Measurements from ENCODE around the gene DKKL1.

- TF ChIP-seq EZH2phosphoT487 (IDR thresholded peaks at IDR 0.05; ENCODE audit: low read depth, severe bottlenecking, unreplicated experiment) (no peak), EZH2 (IDR thresholded peaks at IDR 0.05; ENCODE audit: borderline replicate concordance) (no peak)
- TF ChIP-seq, protein P1, sequence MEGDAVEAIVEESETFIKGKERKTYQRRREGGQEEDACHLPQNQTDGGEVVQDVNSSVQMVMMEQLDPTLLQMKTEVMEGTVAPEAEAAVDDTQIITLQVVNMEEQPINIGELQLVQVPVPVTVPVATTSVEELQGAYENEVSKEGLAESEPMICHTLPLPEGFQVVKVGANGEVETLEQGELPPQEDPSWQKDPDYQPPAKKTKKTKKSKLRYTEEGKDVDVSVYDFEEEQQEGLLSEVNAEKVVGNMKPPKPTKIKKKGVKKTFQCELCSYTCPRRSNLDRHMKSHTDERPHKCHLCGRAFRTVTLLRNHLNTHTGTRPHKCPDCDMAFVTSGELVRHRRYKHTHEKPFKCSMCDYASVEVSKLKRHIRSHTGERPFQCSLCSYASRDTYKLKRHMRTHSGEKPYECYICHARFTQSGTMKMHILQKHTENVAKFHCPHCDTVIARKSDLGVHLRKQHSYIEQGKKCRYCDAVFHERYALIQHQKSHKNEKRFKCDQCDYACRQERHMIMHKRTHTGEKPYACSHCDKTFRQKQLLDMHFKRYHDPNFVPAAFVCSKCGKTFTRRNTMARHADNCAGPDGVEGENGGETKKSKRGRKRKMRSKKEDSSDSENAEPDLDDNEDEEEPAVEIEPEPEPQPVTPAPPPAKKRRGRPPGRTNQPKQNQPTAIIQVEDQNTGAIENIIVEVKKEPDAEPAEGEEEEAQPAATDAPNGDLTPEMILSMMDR (IDR thresholded peaks at IDR 0.05; ENCODE audit: poor library complexity), result no peak
Observed at GRCh38 chr19:49393881-49394280, 30.2 kb downstream of the DKKL1 start.
